ENCODE results near the gene CLIP3. TPM values are rescaled to one million over a fixed set of nuclear protein-coding genes. Genes with fewer than 3 reads are reported as not detected.
A peak's percentile ranks its signal among the peaks of the same experiment; 100 is the strongest.

CLIP3 gene
- total RNA-seq, 6 experiments from 2014 or later = 0.55 to 1.6 (median 0.94) TPM

GRCh38 chr19:36023432-36023831, 9.2 kb downstream of the CLIP3 start:
- Histone ChIP-seq H3K27ac (no peak overlapping the region), H3K4me3 (no peak overlapping the region), H3K27me3 (no peaks in the 10 kb centered on the region), H3K9me3 (no peaks in the 10 kb centered on the region), H3K36me3 (no peaks in the 10 kb centered on the region), H3K4me1 (no peaks in the 10 kb centered on the region)
- DNase-seq = no peak
- WGBS (ENCODE audit: insufficient coverage, low coverage, low lambda C conversion rate, missing lambda C conversion rate) = 94% methylated on average over 5 of the region's 5 CpGs
- intact Hi-C loops (cut with DNase I) = no loop called here
- TF ChIP-seq POLR2A (IDR thresholded peaks at IDR 0.05) = no peak
- TF ChIP-seq, protein P1, sequence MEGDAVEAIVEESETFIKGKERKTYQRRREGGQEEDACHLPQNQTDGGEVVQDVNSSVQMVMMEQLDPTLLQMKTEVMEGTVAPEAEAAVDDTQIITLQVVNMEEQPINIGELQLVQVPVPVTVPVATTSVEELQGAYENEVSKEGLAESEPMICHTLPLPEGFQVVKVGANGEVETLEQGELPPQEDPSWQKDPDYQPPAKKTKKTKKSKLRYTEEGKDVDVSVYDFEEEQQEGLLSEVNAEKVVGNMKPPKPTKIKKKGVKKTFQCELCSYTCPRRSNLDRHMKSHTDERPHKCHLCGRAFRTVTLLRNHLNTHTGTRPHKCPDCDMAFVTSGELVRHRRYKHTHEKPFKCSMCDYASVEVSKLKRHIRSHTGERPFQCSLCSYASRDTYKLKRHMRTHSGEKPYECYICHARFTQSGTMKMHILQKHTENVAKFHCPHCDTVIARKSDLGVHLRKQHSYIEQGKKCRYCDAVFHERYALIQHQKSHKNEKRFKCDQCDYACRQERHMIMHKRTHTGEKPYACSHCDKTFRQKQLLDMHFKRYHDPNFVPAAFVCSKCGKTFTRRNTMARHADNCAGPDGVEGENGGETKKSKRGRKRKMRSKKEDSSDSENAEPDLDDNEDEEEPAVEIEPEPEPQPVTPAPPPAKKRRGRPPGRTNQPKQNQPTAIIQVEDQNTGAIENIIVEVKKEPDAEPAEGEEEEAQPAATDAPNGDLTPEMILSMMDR (IDR thresholded peaks at IDR 0.05) = no peak
- no peak for ATAC-seq

DNA sequence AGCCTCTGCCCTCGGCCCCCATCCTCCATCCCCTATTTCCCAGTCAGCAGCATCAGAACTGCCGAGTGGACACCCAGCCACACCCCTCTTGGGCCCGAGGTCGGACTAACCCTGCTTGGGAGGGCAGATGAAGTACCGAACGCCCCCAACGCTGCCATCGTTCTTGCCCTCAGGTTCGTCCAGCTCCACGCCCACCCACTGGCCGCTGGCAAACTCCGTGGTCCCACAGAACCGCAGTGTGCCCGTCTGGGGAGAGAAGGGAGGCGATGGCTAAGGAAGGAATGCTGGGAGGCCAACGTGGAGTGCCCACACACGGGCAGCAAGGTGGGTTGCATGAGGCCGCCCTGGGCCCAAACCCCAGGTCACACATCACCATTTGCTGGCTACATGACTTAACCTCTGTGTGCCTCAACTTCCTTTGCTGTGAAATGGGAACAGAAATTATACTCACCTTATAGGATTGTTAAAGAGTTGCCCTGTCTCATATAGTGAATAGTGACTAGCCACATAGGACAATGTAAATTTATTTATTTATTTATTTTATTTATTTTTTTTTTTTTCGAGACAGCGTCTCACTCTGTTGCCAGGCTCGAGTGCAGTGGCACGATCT, 13.5 kb downstream of the CLIP3 start:
- Histone ChIP-seq H3K9me3 (no peaks in the 10 kb centered on the region), H3K27me3 (no peaks in the 10 kb centered on the region), H3K27ac (no peak overlapping the region), H3K4me3 (no peak overlapping the region), H3K4me1 (peaks cover 0 to 4% (median 0%) of the 10 kb centered on the region in 4 donors), H3K36me3 (no peaks in the 10 kb centered on the region)
- no peak for ATAC-seq
- TF ChIP-seq, protein P1 (IDR thresholded peaks at IDR 0.05) = no peak
- DNase-seq = no peak
- intact Hi-C loops (cut with DNase I) = no loop called here
- 96% methylated on average over 5 of the region's 22 CpGs for WGBS (ENCODE audit: insufficient coverage, low coverage, low lambda C conversion rate, missing lambda C conversion rate)

DNA sequence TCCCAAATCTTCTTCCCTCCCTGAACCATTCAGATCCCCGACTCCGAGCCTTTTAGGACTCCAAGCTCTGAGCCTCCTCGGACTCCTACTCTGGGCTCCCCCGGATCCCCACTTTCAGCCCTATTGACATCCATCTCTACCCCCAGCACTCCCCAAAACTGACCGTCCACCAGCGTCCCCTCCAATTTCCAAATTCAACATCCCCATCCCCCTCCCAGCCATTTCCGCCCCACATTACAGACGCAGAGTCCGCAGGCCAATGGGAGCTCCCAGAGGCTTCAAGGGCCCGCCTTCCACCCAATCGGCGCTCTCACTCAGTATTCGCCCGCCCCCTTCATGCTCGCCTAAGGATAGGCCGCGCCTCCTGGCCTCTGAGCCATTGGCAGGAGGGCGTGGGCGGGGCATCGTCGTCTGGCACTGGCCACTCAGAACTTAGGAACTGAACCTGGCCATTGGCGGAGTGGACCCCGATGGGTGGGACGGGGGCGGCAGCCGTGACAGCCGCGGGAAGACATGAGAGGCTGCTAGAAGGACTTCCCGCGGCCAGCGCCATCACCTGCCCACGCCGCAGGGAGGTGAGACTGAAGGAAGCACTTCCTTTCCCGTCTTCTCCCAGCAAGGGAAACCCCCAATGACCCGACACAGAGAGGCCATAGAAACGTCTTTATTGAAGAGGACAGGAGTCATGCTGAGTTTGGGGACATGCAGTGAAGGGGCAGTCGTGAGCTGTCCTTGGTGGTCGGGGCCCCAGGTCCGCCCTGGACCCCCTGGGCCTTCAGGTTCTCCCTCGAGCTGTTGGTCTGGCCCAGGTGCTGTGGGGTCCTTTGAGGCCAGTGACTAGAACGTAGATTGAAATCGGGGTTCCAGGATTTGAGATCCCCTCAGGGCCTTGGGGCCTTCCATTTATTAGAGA, 18.4 kb downstream of the CLIP3 start, which contains the start of gene ALKBH6:
TSS of gene ALKBH6 (minus strand) at position 202 of the 913 bp plus-strand sequence. CDS start 816 bp downstream, outside the sequence.
- intact Hi-C loops (cut with DNase I) = no loop called here

GRCh38 chr19:36013280-36014011, 19.2 kb downstream of the CLIP3 start:
- Histone ChIP-seq H3K27me3 (no peaks in the 10 kb centered on the region), H3K4me3 (peak overlapping the region; percentile 61 to 76 (median 72)), H3K36me3 (no peaks in the 10 kb centered on the region), H3K4me1 (peaks cover 0 to 15% (median 2%) of the 10 kb centered on the region in 4 donors), H3K9me3 (no peaks in the 10 kb centered on the region), H3K27ac (peak overlapping the region; percentile 70 to 76 (median 70))
- no peak for TF ChIP-seq POLR2A (IDR thresholded peaks at IDR 0.05)
- TF ChIP-seq, protein P1 (IDR thresholded peaks at IDR 0.05) = no peak
- DNase-seq (peak in 1 of 3 donors; percentile 57), ATAC-seq (no peak)
- 25% methylated on average over 14 of the region's 15 CpGs for WGBS (ENCODE audit: insufficient coverage, low coverage, low lambda C conversion rate, missing lambda C conversion rate)
- intact Hi-C loops (cut with DNase I) = no loop called here

More for the DNA sequence above, 18.4 kb downstream of the CLIP3 start, which contains the start of gene ALKBH6:
- TF ChIP-seq, protein P1 (IDR thresholded peaks at IDR 0.05) = no peak
- TF ChIP-seq POLR2A (IDR thresholded peaks at IDR 0.05) = peak; percentile 43
- peak within 1 kb of the TSS; percentile 70 to 76 (median 70) for H3K27ac ChIP-seq
- peaks cover 0 to 11% (median 0%) of the 10 kb centered on the region in 4 donors for H3K4me1 ChIP-seq
- peak; percentile 100 for DNase-seq
- peak within 1 kb of the TSS; percentile 61 to 76 (median 72) for H3K4me3 ChIP-seq
- no peaks in the 10 kb centered on the region for H3K36me3 ChIP-seq
- ATAC-seq = peak; percentile 96 to 98 (median 96)
- WGBS (ENCODE audit: insufficient coverage, low coverage, low lambda C conversion rate, missing lambda C conversion rate) = 0% methylated on average over 24 of the region's 42 CpGs
- H3K9me3 ChIP-seq = no peaks in the 10 kb centered on the region
- no peaks in the 10 kb centered on the region for H3K27me3 ChIP-seq

Measured in right lobe of liver (tissue), 6 donors.